GM21390 (cell line): Measurements from ENCODE around the gene ICAM5.

Source experiments
- ATAC-seq: cut with Tn5 transposase; IDR thresholded peaks from one replicate; pipeline ENCODE4 v1.9.1; 2021; ENCODE audit not compliant: unreplicated experiment

The ICAM5 gene

DNA sequence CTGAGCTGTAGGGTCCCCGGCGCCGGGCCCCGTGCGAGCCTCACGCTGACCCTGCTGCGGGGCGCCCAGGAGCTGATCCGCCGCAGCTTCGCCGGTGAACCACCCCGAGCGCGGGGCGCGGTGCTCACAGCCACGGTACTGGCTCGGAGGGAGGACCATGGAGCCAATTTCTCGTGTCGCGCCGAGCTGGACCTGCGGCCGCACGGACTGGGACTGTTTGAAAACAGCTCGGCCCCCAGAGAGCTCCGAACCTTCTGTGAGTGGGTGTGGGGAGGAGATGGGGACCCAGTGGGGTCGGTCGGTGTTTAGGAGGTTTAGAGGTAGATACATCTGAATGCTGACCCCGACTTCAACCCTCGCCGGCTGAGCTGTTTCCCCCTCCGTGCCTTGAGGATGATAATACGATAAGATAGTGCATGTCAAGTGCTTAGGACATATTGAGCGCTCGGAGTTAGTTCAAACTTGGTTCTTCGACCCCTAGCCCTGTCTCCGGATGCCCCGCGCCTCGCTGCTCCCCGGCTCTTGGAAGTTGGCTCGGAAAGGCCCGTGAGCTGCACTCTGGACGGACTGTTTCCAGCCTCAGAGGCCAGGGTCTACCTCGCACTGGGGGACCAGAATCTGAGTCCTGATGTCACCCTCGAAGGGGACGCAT is 1.9 kb downstream of the ICAM5 start:
- no peak for ATAC-seq

DNA sequence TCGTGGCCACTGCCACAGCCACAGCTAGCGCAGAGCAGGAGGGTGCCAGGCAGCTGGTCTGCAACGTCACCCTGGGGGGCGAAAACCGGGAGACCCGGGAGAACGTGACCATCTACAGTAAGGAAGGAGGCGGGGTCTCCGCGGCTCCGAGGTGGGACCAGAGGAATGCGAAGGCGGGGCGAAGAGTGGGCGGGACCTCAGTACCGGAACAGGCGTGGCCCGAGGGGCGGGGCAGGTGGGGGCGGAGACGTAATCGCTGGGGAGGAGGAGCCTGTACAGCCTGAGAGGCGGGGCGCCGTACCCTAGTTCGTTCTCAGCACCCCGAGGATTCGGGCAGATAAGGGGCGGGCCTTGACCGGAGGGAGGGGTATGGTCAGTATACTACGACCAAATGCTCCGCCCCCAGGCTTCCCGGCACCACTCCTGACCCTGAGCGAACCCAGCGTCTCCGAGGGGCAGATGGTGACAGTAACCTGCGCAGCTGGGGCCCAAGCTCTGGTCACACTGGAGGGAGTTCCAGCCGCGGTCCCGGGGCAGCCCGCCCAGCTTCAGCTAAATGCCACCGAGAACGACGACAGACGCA is 2.5 kb downstream of the ICAM5 start:
- no peak for ATAC-seq

DNA sequence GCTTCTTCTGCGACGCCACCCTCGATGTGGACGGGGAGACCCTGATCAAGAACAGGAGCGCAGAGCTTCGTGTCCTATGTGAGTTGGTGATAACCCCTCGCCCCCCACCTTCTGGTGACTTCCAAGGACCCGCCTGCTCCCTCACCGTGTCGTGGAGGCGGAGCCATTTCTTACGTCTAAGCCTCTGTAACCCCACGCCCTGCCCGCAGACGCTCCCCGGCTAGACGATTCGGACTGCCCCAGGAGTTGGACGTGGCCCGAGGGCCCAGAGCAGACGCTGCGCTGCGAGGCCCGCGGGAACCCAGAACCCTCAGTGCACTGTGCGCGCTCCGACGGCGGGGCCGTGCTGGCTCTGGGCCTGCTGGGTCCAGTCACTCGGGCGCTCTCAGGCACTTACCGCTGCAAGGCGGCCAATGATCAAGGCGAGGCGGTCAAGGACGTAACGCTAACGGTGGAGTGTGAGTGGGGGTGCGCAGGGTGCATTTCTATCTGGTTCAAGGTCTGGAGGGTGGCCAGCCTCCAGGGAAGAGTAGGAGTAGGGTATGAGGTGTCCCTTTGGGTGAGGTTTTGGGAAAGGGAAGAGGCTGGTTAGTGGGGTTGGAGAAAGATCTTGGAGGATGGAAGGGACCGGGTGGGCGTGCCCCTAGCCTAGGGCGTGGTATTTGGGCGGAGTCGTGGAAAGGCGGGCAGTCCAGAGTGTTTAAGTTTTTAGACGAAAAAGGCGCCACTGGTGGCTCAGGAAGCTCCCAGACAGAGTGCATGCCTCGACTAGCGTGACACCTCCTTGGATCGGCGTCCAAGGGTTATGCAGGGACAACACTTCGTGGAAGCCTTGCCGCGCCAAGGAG is 3.3 kb downstream of the ICAM5 start:
- ATAC-seq, result no peak

DNA sequence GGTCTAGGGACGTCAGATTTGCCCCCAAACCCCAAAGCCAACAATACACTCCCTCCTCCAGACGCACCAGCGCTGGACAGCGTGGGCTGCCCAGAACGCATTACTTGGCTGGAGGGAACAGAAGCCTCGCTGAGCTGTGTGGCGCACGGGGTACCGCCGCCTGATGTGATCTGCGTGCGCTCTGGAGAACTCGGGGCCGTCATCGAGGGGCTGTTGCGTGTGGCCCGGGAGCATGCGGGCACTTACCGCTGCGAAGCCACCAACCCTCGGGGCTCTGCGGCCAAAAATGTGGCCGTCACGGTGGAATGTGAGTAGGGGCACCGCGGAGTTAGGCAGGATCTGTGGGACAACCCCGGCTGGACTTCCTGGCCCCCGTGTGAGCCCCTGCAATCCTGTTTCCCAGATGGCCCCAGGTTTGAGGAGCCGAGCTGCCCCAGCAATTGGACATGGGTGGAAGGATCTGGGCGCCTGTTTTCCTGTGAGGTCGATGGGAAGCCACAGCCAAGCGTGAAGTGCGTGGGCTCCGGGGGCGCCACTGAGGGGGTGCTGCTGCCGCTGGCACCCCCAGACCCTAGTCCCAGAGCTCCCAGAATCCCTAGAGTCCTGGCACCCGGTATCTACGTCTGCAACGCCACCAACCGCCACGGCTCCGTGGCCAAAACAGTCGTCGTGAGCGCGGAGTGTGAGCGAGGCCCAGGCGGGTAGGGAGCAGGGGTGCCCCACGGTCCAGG is 4.0 kb downstream of the ICAM5 start:
- ATAC-seq, result no peak

DNA sequence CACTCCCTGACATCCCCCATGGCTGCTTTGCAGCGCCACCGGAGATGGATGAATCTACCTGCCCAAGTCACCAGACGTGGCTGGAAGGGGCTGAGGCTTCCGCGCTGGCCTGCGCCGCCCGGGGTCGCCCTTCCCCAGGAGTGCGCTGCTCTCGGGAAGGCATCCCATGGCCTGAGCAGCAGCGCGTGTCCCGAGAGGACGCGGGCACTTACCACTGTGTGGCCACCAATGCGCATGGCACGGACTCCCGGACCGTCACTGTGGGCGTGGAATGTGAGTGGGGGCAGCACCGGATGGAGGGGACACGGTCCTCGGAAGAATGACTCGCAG is 4.6 kb downstream of the ICAM5 start:
- ATAC-seq, result no peak

DNA sequence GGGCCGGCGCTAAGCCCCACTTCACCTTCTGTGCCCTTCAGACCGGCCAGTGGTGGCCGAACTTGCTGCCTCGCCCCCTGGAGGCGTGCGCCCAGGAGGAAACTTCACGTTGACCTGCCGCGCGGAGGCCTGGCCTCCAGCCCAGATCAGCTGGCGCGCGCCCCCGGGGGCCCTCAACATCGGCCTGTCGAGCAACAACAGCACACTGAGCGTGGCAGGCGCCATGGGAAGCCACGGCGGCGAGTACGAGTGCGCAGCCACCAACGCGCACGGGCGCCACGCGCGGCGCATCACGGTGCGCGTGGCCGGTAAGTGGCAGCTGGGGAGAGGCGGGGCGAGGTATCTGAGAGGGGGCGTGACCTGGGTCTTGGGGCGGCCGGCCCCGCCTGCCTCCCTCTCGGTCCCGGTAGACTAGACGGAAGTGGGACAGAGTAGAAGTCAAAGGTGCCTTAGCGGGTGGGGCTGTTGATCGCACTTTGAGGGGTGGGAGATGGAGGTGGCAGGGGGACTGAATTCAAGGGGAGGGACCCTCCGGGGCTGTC is 5.6 kb downstream of the ICAM5 start:
- ATAC-seq, result no peak

DNA sequence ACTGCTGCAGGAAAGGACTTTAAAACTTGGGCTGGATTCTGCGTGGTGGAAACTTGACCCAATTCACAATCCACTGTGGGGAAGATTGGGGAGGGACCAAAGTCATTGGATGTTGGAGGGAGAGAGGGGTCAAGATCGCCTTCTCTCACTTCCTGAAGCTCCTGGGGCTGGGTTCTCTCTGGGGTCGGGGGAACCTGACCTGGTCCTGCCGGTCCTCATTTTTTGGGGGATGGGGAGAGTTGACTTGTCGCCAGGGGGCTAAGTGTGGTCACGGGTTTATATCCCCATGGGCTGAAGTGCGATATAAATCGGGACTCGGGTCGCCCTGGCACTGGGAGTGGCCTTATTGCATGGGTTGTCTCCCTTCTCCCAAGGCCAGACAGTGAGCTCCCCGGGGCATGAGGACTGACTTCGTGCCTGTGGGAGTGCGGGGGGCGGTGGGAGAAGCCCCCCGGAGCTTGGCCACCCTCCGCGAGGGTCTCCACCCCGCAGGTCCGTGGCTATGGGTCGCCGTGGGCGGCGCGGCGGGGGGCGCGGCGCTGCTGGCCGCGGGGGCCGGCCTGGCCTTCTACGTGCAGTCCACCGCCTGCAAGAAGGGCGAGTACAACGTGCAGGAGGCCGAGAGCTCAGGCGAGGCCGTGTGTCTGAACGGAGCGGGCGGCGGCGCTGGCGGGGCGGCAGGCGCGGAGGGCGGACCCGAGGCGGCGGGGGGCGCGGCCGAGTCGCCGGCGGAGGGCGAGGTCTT is 6.3 kb downstream of the ICAM5 start:
- ATAC-seq, result no peak

DNA sequence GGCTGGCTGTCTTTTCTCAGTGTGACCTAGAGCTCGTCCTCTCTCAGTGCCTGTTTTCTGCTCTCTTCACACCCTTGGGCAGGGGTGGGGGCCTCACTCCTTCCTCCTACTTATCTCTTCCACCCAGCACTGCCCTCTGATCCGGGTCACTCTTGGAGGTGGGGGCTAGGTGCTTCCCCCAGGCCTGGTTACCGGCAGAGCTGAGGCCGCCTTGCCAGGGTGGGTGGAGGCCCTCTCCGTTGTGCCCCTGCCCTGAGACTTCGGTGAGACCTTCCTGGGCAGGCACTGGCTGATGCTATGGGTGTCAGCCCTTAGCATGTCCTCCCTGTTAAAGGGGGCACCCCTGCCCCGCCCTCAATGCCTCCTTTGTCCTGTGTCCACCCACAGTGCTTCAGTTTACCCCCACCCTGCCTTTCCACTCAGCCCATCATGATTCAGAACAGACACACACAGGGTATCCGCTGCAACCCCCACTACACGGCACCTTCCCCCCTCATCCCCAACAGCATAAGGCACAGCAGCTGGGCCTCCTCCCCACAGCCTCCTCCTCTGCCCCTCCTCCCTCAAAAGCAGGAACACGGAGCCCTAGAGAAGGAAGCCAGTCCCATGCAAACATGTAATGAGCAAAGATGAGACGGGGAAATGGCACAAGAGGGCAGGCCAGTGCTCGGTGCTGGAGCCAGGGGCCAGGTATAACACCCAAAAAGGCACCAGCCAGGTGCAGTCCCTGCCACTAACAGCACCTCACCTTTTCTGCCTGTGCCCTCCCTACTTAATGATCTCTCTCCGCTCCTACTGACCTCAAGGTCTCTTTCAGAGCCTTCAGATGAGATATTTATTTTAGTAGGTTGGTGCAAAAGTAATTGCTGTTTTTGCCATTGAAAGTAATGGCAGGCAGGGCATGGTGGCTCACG is 10.1 kb downstream of the ICAM5 start:
- ATAC-seq, result no peak

DNA sequence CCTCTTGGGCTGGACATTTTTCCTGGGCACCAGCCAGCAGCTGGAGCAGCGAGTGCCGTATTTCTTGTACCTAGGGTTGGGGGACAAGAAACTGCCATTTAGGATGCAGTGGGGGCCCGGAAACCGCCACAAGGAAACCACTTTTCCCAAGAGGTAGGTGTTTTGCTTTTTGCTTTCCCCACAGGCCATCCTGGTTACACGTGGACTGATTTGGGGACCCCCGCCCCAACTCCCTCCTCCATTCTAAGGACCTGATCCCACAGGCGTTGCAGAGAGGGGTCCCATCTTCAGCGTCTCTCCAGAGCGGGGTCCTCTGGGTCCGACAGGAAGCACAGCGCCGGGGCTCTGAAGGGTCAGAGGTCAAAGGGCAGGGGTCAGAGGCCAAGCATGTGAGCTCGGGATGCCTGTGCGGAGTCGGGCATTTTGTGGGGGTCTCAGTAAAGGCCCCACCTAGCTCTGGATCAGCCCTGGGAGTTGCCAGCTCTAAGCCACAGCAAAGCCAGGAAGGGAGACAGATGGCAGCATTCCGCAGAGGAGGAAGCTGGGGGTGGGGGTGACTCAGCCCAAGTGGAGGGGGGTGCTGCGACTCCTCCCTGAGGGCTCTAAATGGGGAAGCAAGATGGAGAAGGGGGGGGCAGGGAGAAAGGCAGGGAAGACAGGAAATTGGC is 15.5 kb downstream of the ICAM5 start:
- ATAC-seq, result no peak

DNA sequence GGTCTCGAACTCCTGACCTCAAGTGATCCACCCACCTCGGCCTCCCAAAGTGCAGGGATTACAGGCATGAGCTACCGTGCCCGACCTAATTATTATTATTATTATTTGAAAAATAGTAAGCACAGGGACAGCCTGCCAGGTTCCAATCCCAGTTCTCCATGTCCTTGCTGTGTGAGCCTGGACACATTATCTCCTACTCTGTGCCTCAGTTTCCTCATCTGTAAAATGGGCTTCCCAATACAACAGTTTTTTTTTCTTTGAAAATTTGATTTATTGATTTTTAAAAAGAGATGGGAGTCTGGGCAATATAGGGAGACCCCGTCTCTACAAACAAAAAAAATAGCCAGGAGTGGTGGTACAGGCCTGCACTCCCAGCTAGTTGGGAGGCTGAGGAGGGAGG is 16.6 kb downstream of the ICAM5 start:
- no peak for ATAC-seq

DNA sequence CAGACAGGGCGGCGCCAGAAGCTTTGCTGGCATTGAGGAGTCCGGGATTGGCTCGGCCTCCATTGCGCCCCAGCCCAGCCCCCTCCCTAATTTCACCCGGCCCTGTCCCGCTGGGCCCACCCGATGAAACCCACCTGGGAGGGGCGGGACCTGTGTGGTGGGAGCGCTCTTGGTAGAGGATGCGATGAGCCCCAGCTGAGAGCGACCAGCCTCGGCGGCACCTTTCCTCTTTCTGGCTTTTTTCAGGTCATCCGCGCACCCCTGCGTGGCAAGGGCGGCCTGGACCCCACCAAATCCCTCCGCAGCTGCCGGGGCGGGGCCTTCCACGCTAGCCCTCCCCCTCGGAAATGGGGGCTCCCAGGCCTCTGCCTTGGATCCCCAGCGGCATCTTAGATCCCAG is 19.7 kb downstream of the ICAM5 start, which contains the start of gene ZGLP1:
Gene ZGLP1 (minus strand): TSS at position 393 of the 400 bp plus-strand sequence.
- no peak for ATAC-seq

DNA sequence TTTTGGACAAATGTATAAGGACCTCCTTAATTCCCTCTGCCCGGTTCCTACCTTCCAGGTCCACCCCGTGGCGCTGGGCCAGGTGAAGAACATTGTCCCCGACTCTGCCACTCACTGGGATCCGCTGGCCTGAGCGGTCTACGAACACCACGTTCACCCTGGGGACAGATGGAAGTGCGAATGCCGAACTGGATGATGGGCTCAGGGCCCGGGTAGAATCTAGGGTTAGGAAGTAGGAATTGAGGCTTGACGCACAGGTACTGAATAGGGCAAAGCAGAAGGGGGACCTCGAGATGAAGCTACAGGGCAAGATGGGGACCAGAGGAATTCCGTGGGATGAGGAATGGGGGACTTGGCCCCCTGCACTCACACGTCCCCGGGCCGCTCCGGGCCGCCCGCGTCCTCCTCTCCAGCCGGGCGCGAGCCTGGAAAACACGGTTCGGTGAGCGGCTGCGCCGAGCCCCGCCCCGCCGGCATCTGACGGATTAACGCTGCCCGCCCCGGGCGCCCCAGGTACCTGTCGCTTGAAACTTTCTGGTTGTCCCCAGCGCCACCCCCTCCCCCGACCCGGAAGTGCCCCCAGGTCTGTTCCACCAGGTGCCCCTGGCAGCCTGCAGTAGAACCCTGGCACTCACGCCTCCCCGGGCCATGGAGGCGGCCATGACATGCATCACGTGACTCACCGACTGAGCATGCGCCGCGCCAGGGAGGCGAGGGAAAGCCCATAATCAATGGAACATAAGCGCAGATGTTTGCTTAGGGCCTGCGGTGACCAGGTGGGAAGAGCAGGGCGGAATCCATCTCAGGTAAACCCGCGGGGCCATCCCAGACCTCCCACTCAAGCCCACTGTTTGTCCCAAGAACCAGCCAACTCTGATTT is 25.8 kb downstream of the ICAM5 start, which contains the start of gene FDX2:
Gene FDX2 (minus strand): TSS at position 681 of the 880 bp plus-strand sequence. CDS start 19 bp downstream, at position 662.
- ATAC-seq, result peak; percentile 64

DNA sequence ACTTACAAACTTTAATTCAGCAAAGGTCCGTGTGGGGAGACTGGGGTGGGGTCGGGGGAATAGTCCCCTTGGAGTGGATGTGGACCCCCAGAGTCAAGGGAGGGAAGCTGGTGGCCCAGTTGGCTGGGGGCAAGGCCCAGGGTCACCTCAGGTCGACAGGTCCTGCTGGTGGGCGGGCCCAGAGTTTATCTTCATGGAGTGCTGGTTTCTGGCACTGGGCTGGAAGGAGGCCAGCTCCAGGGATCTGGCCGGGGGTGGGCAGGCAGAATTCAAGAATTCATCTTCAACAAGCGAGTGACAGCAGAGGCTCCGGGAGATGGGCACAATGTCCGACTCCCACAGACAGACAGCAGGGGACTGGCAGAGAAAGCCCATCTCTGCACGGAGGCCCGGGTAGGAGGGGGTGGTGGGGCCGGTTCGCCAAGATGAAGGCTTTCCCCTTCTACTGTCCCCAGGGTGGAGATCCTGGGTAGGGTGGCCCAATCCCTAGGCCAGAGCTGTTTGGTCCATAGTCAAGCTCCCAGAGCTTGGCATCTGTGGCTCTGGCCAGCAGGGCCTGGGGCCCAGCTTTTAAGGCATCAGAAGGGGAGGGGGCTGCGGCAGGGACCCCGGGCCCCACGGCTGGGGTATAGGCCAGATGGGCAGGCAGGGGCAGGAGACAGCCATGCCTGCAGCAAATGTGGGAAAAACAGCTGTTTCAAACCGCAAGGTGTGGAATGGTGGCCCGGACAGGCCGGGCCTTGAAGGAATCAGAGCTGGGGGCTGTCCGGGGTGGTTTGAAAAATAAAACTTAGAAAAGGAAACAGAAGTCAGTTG is 26.7 kb downstream of the ICAM5 start:
- no peak for ATAC-seq

DNA sequence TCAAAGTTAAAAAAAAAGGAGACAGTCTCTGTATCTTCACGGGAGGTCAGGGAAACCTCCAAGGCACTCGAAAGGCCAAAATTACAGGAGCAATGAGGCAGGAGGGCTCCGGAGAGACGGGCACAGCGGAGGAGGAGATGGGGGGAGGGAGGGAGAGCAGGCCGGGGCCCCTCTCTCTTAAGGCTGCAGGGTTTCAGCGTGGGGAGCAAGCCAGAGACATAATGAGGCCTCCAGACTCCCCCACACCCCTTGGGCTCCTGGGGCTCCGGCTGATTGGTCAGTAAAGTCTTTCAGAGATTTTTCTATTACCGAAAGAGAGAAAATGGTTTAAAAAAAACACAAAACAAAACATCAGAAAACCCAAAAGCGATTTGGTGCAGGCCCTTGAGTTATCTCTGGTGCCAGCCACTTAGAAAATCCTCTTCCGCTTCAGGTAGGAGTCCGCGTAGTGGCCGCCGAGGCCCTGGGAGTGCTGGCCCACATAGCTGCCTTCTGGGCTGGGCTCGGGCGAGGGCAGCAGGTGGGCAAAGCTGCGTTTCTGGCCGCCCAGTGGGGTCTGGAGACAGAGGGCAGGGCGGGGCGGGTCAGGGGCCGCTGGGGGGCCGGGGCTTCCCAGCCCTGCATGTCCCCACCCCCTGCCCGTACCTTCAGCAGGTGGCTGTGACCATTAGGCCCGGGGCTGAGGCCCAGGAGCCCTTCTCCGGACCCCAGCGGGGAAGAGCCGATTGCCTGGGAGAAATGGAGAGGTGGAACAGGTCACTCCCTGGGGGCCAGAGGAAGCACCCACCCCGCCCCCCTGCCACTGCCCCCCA is 27.5 kb downstream of the ICAM5 start:
- ATAC-seq, result no peak

DNA sequence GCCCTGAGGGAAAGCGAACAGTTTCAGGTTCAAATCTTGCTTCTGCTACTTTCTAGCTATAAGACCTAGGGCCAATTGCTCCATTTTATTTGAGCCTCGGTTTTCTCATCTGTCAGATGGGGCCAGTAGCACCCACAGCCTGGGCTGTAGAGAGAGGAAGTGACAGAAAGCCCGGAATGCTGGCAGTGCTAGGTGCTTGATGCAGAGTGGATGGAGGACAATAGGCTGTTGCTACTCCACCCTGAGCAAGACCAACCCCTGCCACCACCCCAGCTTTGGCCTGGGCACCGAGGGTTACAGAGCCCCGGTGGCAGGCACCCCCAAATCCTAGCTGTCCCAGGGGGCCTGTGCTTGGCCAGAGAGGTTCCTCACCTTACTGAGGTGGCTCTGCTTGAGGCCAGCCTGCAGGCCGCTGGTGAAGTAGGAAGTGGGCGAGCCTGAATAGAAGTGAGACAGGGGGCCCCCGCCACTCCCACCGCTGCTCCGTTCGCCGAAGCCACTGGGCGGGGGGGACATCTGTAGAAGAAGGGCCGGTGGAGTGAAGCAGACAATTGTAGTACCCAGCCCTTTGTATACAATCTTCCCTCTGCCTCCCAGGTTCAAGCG is 28.2 kb downstream of the ICAM5 start:
- ATAC-seq, result no peak
